ENCODE results near the gene LYRM1.

DNA sequence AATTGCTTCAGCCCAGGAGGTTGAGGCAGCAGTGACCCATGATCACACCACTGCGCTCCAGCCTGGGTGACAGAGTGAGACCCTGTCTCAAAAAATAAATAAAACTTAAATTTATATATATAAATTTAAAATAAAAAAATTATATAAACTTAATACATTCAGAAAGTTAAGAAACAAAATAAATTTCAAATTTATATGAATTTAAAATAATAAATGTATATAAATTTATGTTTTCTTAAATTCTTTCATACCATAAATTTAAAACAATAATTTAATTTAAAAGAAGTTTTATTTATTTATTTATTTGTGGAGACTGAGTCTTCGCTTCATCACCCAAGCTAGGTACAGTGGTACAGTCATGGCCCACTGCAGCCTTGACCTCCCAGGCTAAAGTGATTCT lies 20.2 kb downstream of the LYRM1 start:
- TF ChIP-seq, protein P1, sequence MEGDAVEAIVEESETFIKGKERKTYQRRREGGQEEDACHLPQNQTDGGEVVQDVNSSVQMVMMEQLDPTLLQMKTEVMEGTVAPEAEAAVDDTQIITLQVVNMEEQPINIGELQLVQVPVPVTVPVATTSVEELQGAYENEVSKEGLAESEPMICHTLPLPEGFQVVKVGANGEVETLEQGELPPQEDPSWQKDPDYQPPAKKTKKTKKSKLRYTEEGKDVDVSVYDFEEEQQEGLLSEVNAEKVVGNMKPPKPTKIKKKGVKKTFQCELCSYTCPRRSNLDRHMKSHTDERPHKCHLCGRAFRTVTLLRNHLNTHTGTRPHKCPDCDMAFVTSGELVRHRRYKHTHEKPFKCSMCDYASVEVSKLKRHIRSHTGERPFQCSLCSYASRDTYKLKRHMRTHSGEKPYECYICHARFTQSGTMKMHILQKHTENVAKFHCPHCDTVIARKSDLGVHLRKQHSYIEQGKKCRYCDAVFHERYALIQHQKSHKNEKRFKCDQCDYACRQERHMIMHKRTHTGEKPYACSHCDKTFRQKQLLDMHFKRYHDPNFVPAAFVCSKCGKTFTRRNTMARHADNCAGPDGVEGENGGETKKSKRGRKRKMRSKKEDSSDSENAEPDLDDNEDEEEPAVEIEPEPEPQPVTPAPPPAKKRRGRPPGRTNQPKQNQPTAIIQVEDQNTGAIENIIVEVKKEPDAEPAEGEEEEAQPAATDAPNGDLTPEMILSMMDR (IDR thresholded peaks at IDR 0.05), result no peak
- TF ChIP-seq POLR2A (IDR thresholded peaks at IDR 0.05), result no peak

Measured in breast epithelium (tissue), 3 donors.